Esophagus squamous epithelium (tissue), 4 donors: ENCODE measurements around the gene SLC35F2.
"Not testable (repeated sequence)": the region's sequence is repeated elsewhere in the genome, so short reads cannot be mapped to it uniquely, and the experiment has no call there.

Experiments used
- POLR2A ChIP-seq, 4 donors: fragments of 450-650 bp; IDR thresholded peaks; one replicate each; pipeline ENCODE4 v1.6.1; 2017; ENCODE audit warnings: antibody characterized with exemption in 4 of 4, mild to moderate bottlenecking in 4 of 4, moderate library complexity in 3 of 4
- TF ChIP-seq, protein P1 (sequence below), 6 experiments: fragments of 450-650 bp in 4 of 6; fragments of 200-600 bp in 2 of 6; sonication (generic) in 2 of 6; IDR thresholded peaks; one replicate each; pipeline ENCODE4 v1.5.1; 2016 to 2019; ENCODE audit warnings: antibody characterized with exemption in 6 of 6, mild to moderate bottlenecking in 4 of 6, moderate library complexity in 4 of 6

DNA sequence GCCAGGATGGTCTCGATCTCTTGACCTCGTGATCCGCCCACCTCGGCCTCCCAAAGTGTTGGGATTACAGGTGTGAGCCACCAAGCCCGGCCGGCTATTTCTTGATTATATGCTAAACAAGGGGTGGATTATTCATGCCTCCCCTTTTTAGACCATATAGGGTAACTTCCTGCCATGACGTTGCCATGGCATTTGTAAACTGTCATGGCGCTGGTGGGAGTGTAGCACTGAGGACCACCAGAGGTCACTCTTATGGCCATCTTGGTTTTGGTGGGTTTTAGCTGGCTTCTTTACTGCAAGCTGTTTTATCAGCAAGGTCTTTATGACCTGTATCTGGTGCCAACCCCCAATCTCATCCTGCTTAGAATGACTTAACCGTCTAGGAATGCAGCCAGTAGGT lies 22.9 kb upstream of the SLC35F2 start:
- TF ChIP-seq, protein P1, sequence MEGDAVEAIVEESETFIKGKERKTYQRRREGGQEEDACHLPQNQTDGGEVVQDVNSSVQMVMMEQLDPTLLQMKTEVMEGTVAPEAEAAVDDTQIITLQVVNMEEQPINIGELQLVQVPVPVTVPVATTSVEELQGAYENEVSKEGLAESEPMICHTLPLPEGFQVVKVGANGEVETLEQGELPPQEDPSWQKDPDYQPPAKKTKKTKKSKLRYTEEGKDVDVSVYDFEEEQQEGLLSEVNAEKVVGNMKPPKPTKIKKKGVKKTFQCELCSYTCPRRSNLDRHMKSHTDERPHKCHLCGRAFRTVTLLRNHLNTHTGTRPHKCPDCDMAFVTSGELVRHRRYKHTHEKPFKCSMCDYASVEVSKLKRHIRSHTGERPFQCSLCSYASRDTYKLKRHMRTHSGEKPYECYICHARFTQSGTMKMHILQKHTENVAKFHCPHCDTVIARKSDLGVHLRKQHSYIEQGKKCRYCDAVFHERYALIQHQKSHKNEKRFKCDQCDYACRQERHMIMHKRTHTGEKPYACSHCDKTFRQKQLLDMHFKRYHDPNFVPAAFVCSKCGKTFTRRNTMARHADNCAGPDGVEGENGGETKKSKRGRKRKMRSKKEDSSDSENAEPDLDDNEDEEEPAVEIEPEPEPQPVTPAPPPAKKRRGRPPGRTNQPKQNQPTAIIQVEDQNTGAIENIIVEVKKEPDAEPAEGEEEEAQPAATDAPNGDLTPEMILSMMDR (IDR thresholded peaks at IDR 0.05), result not testable (repeated sequence)
- not testable (repeated sequence) for TF ChIP-seq POLR2A (IDR thresholded peaks at IDR 0.05)
